ENCODE results near the gene DPP4. TPM values are rescaled to one million over a fixed set of nuclear protein-coding genes. Genes with fewer than 3 reads are reported as not detected.

Gene DPP4
- total and polyA plus RNA-seq, 2 donors (not counting 3 experiments of a cell fraction or from before 2014, with no cell fraction given) = 0.84 to 6.2 TPM

DNA sequence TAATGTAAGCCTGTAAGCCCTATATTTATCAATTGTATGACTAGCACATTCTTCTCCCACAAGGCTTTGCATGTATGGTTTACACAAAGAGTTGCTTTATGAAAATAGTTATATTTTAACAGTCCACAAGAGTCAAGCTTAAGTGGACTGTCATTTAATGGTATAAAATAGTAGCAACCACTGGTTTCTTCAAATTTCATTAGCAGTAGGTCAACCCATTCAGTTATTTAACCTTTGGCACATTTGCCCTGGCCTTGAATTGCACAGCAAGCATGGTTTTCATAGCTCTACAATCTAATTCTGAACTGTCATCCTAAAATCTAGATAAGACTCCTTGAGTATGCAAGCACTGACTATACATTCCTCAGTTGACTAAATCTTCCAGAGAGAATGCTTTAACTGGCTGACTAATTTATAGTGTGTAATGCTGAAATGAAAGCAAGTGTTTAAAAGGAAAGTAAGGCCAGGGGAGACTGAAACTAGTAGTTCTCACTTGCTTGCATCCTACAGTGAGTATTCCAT lies 1.8 kb downstream of the DPP4 start:
- Histone ChIP-seq H3K9ac (replicated peaks; ENCODE audit: extremely low read depth, insufficient read depth, low read length) (no peak overlapping the region), H3K9me3 (replicated peaks; ENCODE audit: control insufficient read depth, insufficient read depth, low read length) (no peaks in the 10 kb centered on the region), H3K27ac (ENCODE audit: insufficient read depth, low read depth, low read length) (no peak overlapping the region), H3K9me1 (replicated peaks; ENCODE audit: control insufficient read depth, extremely low read depth, insufficient read depth, low read length) (no peaks in the 10 kb centered on the region), H2AFZ (ENCODE audit: low read depth, low read length) (no peak overlapping the region), H3K4me2 (ENCODE audit: insufficient read depth, low read length) (no peak overlapping the region), H3K27me3 (ENCODE audit: control insufficient read depth in 2 of 2, insufficient read depth in 2 of 2, low read length in 2 of 2) (no peaks in the 10 kb centered on the region), H4K20me1 (replicated peaks; ENCODE audit: control insufficient read depth, extremely low read depth, insufficient read depth, low read length) (no peaks in the 10 kb centered on the region), H3K4me3 (replicated peaks in 1 of 3; ENCODE audit: insufficient read depth in 1 of 3, low read depth in 1 of 3, low read length in 3 of 3) (no peak overlapping the region), H3K4me1 (ENCODE audit: control insufficient read depth, extremely low read depth, insufficient read depth, low read length) (peaks cover 26% of the 10 kb centered on the region), H3K36me3 (ENCODE audit: control insufficient read depth in 2 of 2, extremely low read depth in 1 of 2, insufficient read depth in 2 of 2, low read length in 2 of 2) (no peaks in the 10 kb centered on the region), H3K79me2 (ENCODE audit: control insufficient read depth, insufficient read depth, low read length) (no peaks in the 10 kb centered on the region)
- intact Hi-C loops (cut with micrococcal nuclease) = no loop called here
- FAIRE-seq (no peak), DNase-seq (ENCODE audit: low read depth, low spot score) (peak; percentile 26)
- ChIA-PET CTCF (interaction anchor here (0.6 to 2.5 kb wide), 4 partner anchors 11 to 64 kb away, joined by 3 to 6 read pairs (median 4); no protein-coding TSS in a partner anchor), POLR2A (no interaction called here)
- BruUV-seq (replicated peaks) = no TSS peak
- no peak for TF ChIP-seq MAX (IDR thresholded peaks at IDR 0.05; ENCODE audit: insufficient read depth, insufficient read length)
- TF ChIP-seq FOS (IDR thresholded peaks at IDR 0.05; ENCODE audit: borderline replicate concordance, insufficient read depth, low read length) = no peak
- TF ChIP-seq, protein P1, sequence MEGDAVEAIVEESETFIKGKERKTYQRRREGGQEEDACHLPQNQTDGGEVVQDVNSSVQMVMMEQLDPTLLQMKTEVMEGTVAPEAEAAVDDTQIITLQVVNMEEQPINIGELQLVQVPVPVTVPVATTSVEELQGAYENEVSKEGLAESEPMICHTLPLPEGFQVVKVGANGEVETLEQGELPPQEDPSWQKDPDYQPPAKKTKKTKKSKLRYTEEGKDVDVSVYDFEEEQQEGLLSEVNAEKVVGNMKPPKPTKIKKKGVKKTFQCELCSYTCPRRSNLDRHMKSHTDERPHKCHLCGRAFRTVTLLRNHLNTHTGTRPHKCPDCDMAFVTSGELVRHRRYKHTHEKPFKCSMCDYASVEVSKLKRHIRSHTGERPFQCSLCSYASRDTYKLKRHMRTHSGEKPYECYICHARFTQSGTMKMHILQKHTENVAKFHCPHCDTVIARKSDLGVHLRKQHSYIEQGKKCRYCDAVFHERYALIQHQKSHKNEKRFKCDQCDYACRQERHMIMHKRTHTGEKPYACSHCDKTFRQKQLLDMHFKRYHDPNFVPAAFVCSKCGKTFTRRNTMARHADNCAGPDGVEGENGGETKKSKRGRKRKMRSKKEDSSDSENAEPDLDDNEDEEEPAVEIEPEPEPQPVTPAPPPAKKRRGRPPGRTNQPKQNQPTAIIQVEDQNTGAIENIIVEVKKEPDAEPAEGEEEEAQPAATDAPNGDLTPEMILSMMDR (IDR thresholded peaks at IDR 0.05; ENCODE audit: extremely low read depth in 1 of 2, insufficient read depth in 1 of 2, low read depth in 1 of 2, low read length in 2 of 2) = no peak
- no peak for TF ChIP-seq POLR2AphosphoS5 (IDR thresholded peaks at IDR 0.05; ENCODE audit: insufficient read depth, low read depth, low read length)
- TF ChIP-seq JUN (IDR thresholded peaks at IDR 0.05; ENCODE audit: borderline replicate concordance, insufficient read depth, insufficient read length, low read depth) = no peak
- no peak for TF ChIP-seq MYC (IDR thresholded peaks at IDR 0.05; ENCODE audit: low read depth, low read length)
- TF ChIP-seq EZH2 (IDR thresholded peaks at IDR 0.05; ENCODE audit: borderline replicate concordance, low read depth, low read length, severe bottlenecking) = no peak
- TF ChIP-seq POLR2A (IDR thresholded peaks at IDR 0.05; ENCODE audit: low read depth, low read length) = no peak
- TF ChIP-seq GATA2 (IDR thresholded peaks at IDR 0.05; ENCODE audit: insufficient read depth, insufficient read length, low read depth, low read length) = no peak
- dilution Hi-C loops (cut with MboI; ENCODE audit: extremely low pct_ligation_motif_present, low sequenced_read_pairs) = no loop called here
